Caco-2 (cell line): ENCODE data around the gene RAC3. TPM values are rescaled to one million over a fixed set of nuclear protein-coding genes. Genes with fewer than 3 reads are reported as not detected.

Experiments
- BruUV-seq: library from RNA; stranded (reverse); fragments of 400-500 nt; replicated peaks from 2 replicates; lab custom pipeline; 2021; lab: Mats Ljungman, UMichigan
- CTCF ChIA-PET: fragments of 300-600 bp; sonication (Branson Sonifier 250); formaldehyde crosslinking; loops from one replicate; lab custom pipeline; 2022; ENCODE audit warnings: antibody characterized with exemption; lab: Charles Lee
- POLR2A ChIA-PET: fragments of 300-600 bp; sonication (Branson Sonifier 250); formaldehyde crosslinking; loops from one replicate; lab custom pipeline; 2022; ENCODE audit warnings: antibody characterized with exemption; lab: Charles Lee
- DNase-seq, 2 experiments: peaks; one replicate each; pipeline versions ENCODE4 v3.0.0 to v3.0.0-alpha.2; 2020 to 2022
- H3K27me3 ChIP-seq: replicated peaks from 2 replicates; pipeline ENCODE4 v1.6.0; 2011; ENCODE audit warnings: low read length; ENCODE audit not compliant: control insufficient read depth, insufficient read depth
- H3K36me3 ChIP-seq: 2 replicates; pipeline ENCODE4 v1.5.1; 2011; ENCODE audit warnings: low read length; ENCODE audit not compliant: control insufficient read depth, insufficient read depth
- H3K4me1 ChIP-seq: fragments of 250-450 bp; sonication (Bioruptor Pico); 2 replicates; pipeline ENCODE4 v1.5.1; 2020; ENCODE audit warnings: mild to moderate bottlenecking
- H3K4me3 ChIP-seq: 2 replicates; pipeline ENCODE4 v1.5.1; 2011; ENCODE audit warnings: low read depth, mild to moderate bottlenecking, control low read depth, low read length
- H3K9me3 ChIP-seq: fragments of 250-450 bp; sonication (Bioruptor Pico); 2 replicates; pipeline ENCODE4 v1.5.1; 2020; ENCODE audit warnings: mild to moderate bottlenecking, moderate library complexity
- H3K27ac Mint-ChIP-seq: one replicate; pipeline ENCODE4 v1.8.0; 2022; ENCODE audit warnings: mixed read lengths; ENCODE audit not compliant: unreplicated experiment
- H3K27me3 Mint-ChIP-seq: one replicate; pipeline ENCODE4 v1.8.0; 2022; ENCODE audit warnings: mixed read lengths; ENCODE audit not compliant: insufficient read depth, unreplicated experiment
- H3K36me3 Mint-ChIP-seq: one replicate; pipeline ENCODE4 v1.8.0; 2022; ENCODE audit warnings: mild to moderate bottlenecking, mixed read lengths; ENCODE audit not compliant: insufficient read depth, unreplicated experiment
- H3K4me1 Mint-ChIP-seq: one replicate; pipeline ENCODE4 v1.8.0; 2022; ENCODE audit warnings: low read depth, mixed read lengths; ENCODE audit not compliant: unreplicated experiment
- H3K4me3 Mint-ChIP-seq: one replicate; pipeline ENCODE4 v1.8.0; 2022; ENCODE audit warnings: mild to moderate bottlenecking, moderate library complexity, mixed read lengths; ENCODE audit not compliant: unreplicated experiment
- H3K9me3 Mint-ChIP-seq: one replicate; pipeline ENCODE4 v1.8.0; 2022; ENCODE audit warnings: mixed read lengths; ENCODE audit not compliant: unreplicated experiment
- intact Hi-C: fragments of 100-400 bp; cut with micrococcal nuclease; formaldehyde crosslinking; loops from one replicate; pipeline ENCODE4 v1.10.0; 2022; ENCODE audit not compliant: unreplicated experiment
- total RNA-seq: library from RNA; stranded (reverse); gene quantifications from 2 replicates; pipeline ENCODE4 v1.2.3, GENCODE V29; 2022
- TF ChIP-seq, protein P1 (sequence below), 2 experiments: fragments of 200-600 bp in 1 of 2; IDR thresholded peaks; 1 replicate in 1 of 2; 2 replicates in 1 of 2; pipeline versions ENCODE4 v1.5.1 to v1.8.0; 2011 to 2022; ENCODE audit warnings: antibody characterized with exemption in 1 of 2, control low read depth in 1 of 2, inconsistent platforms in 1 of 2, low read depth in 1 of 2, low read length in 1 of 2, mild to moderate bottlenecking in 1 of 2, moderate library complexity in 1 of 2; ENCODE audit not compliant: insufficient read depth in 1 of 2, severe bottlenecking in 1 of 2, unreplicated experiment in 1 of 2

The RAC3 gene
- total RNA-seq, 1 experiment from 2014 or later: 94.5 TPM

DNA sequence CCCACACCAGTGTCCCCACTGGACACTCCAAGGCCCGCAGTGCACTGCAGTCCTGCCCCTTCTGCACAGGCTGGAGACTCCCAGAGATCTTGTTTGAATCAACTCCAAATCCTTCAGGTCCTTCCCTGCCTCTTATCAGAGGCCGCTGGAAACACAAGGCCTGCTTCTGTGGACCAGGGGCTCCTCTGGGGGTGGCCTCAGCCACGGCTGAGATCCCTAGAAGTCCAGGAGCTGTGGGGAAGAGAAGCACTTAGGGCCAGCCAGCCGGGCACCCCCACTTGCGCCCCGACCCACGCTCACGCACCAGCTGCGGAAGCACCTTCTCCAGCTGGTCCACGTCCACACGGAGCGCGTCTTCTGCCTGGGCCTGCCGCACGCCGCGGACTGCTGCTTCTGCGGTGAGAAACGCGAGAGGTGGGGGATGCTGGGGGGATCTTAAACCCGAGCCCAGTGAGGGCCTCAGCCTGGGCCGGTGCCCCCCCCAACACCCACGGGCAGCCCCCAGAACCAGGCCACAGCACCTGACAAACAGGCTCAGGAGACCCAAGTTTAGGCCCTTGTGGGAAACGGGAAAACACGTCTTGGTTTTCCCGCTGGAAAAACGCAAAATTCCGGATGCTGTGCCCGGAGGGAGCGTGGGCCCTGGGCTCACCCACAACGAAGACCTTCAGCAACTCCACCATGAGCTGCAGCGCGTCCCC, 12.3 kb upstream of the RAC3 start:
- no peaks in the 10 kb centered on the region for H3K27me3 ChIP-seq
- Mint-ChIP-seq H3K9me3 (no peaks in the 10 kb centered on the region), H3K27ac (no peak overlapping the region), H3K4me1 (no peaks in the 10 kb centered on the region), H3K36me3 (peaks cover 61% of the 10 kb centered on the region), H3K4me3 (no peak overlapping the region), H3K27me3 (no peaks in the 10 kb centered on the region)
- POLR2A ChIA-PET: interaction anchor here (0.6 kb wide), 1 partner anchor 19 kb away, joined by 3 read pairs; the partner anchor contains the start of gene DCXR
- TF ChIP-seq, protein P1, sequence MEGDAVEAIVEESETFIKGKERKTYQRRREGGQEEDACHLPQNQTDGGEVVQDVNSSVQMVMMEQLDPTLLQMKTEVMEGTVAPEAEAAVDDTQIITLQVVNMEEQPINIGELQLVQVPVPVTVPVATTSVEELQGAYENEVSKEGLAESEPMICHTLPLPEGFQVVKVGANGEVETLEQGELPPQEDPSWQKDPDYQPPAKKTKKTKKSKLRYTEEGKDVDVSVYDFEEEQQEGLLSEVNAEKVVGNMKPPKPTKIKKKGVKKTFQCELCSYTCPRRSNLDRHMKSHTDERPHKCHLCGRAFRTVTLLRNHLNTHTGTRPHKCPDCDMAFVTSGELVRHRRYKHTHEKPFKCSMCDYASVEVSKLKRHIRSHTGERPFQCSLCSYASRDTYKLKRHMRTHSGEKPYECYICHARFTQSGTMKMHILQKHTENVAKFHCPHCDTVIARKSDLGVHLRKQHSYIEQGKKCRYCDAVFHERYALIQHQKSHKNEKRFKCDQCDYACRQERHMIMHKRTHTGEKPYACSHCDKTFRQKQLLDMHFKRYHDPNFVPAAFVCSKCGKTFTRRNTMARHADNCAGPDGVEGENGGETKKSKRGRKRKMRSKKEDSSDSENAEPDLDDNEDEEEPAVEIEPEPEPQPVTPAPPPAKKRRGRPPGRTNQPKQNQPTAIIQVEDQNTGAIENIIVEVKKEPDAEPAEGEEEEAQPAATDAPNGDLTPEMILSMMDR (IDR thresholded peaks at IDR 0.05; ENCODE audit: insufficient read depth in 1 of 2, low read depth in 1 of 2, low read length in 1 of 2, severe bottlenecking in 1 of 2, unreplicated experiment in 1 of 2): no peak
- H3K4me3 ChIP-seq: no peak overlapping the region
- H3K4me1 ChIP-seq: peaks cover 9% of the 10 kb centered on the region
- intact Hi-C loops: no loop called here
- CTCF ChIA-PET: interaction anchor here (0.5 to 5.0 kb wide), 10 partner anchors 12 to 1063 kb away, joined by 3 to 92 read pairs (median 5); partner anchors contain the start of genes DCXR, NOTUM and RAC3
- no peaks in the 10 kb centered on the region for H3K9me3 ChIP-seq
- DNase-seq: no peak
- TSS peak; percentile 21 for BruUV-seq
- no peaks in the 10 kb centered on the region; the same call in 1 of the 2 replicates for H3K36me3 ChIP-seq

DNA sequence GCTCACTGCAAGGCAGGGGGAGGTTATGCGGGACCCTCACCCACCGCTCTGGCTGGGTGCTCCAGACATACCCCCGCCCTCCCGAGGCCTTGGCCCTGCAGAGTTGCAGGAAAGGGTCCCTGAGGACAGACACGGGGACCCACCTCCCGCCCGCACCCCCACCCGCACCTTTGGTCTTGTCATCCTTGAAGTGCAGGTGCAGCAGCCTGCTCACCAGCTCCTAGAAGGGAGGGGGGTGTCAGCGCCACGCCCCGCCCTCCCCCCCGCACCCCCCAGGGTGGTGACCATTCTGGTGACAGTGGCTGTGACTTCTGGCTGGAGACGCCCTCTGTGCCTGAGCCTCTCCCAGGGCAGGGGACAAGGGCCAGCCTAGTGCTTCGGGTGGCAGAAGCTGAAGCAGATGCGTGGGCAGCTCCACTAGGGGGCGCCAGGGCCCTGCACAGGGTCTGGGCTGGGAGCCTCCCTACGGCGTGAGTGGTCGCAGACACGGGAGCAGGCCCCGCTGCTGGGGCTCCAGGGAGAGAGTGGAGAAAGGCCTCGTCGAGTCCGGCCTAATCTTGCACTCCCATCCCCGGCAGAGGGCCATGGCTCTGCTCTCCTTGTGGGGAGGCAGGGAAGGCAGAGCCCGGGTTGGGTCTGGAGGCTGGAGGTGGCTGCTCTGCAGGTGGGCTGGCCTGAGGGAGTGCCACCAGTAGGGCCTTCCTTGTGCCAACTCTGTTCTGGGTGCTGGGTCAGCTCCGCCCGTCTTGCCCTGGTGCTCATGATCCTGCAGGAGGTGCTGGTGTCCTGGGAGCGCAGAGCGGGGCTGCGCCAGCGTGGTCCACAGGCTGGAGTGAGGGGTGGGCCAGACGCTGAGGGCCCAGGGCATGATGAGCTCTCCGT, 11.5 kb upstream of the RAC3 start:
- peaks cover 15% of the 10 kb centered on the region for H3K4me1 ChIP-seq
- peak; percentile 75 to 81 for DNase-seq
- H3K4me3 ChIP-seq: no peak overlapping the region
- Mint-ChIP-seq H3K9me3 (no peaks in the 10 kb centered on the region), H3K27ac (peak overlapping the region; percentile 82), H3K4me1 (no peaks in the 10 kb centered on the region), H3K27me3 (no peaks in the 10 kb centered on the region), H3K36me3 (peaks cover 59% of the 10 kb centered on the region), H3K4me3 (peak overlapping the region; percentile 83)
- no peaks in the 10 kb centered on the region for H3K9me3 ChIP-seq
- intact Hi-C loops: loop anchor here (5.0 kb wide), 2 partner anchors 93 to 148 kb away; partner anchors contain the start of genes ARHGDIA and MAFG
- TF ChIP-seq, protein P1 (IDR thresholded peaks at IDR 0.05; ENCODE audit: insufficient read depth in 1 of 2, low read depth in 1 of 2, low read length in 1 of 2, severe bottlenecking in 1 of 2, unreplicated experiment in 1 of 2): peak; percentile 70 to 72
- no peaks in the 10 kb centered on the region for H3K27me3 ChIP-seq
- no peaks in the 10 kb centered on the region; the same call in 1 of the 2 replicates for H3K36me3 ChIP-seq
- POLR2A ChIA-PET: interaction anchor here (0.6 to 0.7 kb wide), 2 partner anchors 18 to 214 kb away, joined by 3 to 10 read pairs; partner anchors contain the start of gene DCXR
- CTCF ChIA-PET: interaction anchor here (0.5 to 5.0 kb wide), 14 partner anchors 11 to 1073 kb away, joined by 3 to 92 read pairs (median 4); partner anchors contain the start of genes DCXR, NOTUM and RAC3
- BruUV-seq: no TSS peak
